Type B pancreatic cell (in vitro differentiated cells): ENCODE measurements around the gene SLC34A3. TPM values are rescaled to one million over a fixed set of nuclear protein-coding genes. Genes with fewer than 3 reads are reported as not detected.

Experiments
- DNase-seq: peaks from one replicate; pipeline ENCODE4 v3.0.0; 2021; ENCODE audit warnings: mixed read lengths; ENCODE audit not compliant: unreplicated experiment; ENCODE audit errors: extremely low spot score
- H3K27ac Mint-ChIP-seq: 2 replicates; pipeline ENCODE4 v1.8.0; 2021; ENCODE audit warnings: mild to moderate bottlenecking, mixed read lengths
- H3K27me3 Mint-ChIP-seq: 2 replicates; pipeline ENCODE4 v1.8.0; 2021; ENCODE audit warnings: mixed read lengths
- H3K36me3 Mint-ChIP-seq: 2 replicates; pipeline ENCODE4 v1.8.0; 2021; ENCODE audit warnings: mixed read lengths
- H3K4me1 Mint-ChIP-seq: one replicate; pipeline ENCODE4 v1.8.0; 2021; ENCODE audit warnings: mixed read lengths; ENCODE audit not compliant: unreplicated experiment
- H3K4me3 Mint-ChIP-seq: 2 replicates; pipeline ENCODE4 v1.8.0; 2021; ENCODE audit warnings: mild to moderate bottlenecking, mixed read lengths
- H3K9me3 Mint-ChIP-seq: 2 replicates; pipeline ENCODE4 v1.8.0; 2021; ENCODE audit warnings: mixed read lengths
- CTCF ChIP-seq: fragments of 200-600 bp; sonication (generic); conservative IDR thresholded peaks from 2 replicates; pipeline ENCODE4 v1.5.0; 2021; ENCODE audit warnings: antibody characterized with exemption, mild to moderate bottlenecking
- total RNA-seq: library from RNA; stranded (reverse); gene quantifications from 2 replicates; pipeline ENCODE4 v1.2.1, GENCODE V29; 2021; ENCODE audit warnings: low replicate concordance

SLC34A3 gene
- total RNA-seq, 1 donor from 2014 or later, result 0.41 TPM

GRCh38 chr9:137266162-137266527 lies 35.4 kb downstream of the SLC34A3 start:
- Mint-ChIP-seq H3K4me3 (no peak overlapping the region), H3K36me3 (no peaks in the 10 kb centered on the region), H3K4me1 (no peaks in the 10 kb centered on the region), H3K27me3 (no peaks in the 10 kb centered on the region), H3K9me3 (no peaks in the 10 kb centered on the region), H3K27ac (no peak overlapping the region)
- no peak for TF ChIP-seq CTCF
- DNase-seq, result no peak

GRCh38 chr9:137266585-137267453 lies 36.1 kb downstream of the SLC34A3 start:
- H3K4me3 Mint-ChIP-seq, result no peak overlapping the region
- no peaks in the 10 kb centered on the region for H3K4me1 Mint-ChIP-seq
- no peaks in the 10 kb centered on the region for H3K9me3 Mint-ChIP-seq
- no peak for DNase-seq
- no peak overlapping the region for H3K27ac Mint-ChIP-seq
- no peaks in the 10 kb centered on the region for H3K27me3 Mint-ChIP-seq
- no peaks in the 10 kb centered on the region for H3K36me3 Mint-ChIP-seq
- no peak for TF ChIP-seq CTCF

- H3K4me3 Mint-ChIP-seq, result no peak overlapping the region
- H3K27me3 Mint-ChIP-seq, result no peaks in the 10 kb centered on the region
- H3K4me1 Mint-ChIP-seq, result no peaks in the 10 kb centered on the region
- DNase-seq, result no peak
- no peaks in the 10 kb centered on the region for H3K9me3 Mint-ChIP-seq
- H3K27ac Mint-ChIP-seq, result no peak overlapping the region
- no peaks in the 10 kb centered on the region for H3K36me3 Mint-ChIP-seq
- TF ChIP-seq CTCF, result no peak
Observed at GRCh38 chr9:137267933-137268355, 37.2 kb downstream of the SLC34A3 start.

GRCh38 chr9:137268538-137269201 lies 38.0 kb downstream of the SLC34A3 start:
- no peak for DNase-seq
- peak overlapping the region; percentile 25 for H3K27ac Mint-ChIP-seq
- no peaks in the 10 kb centered on the region for H3K36me3 Mint-ChIP-seq
- no peaks in the 10 kb centered on the region for H3K9me3 Mint-ChIP-seq
- no peaks in the 10 kb centered on the region for H3K27me3 Mint-ChIP-seq
- H3K4me3 Mint-ChIP-seq, result no peak overlapping the region
- no peak for TF ChIP-seq CTCF
- H3K4me1 Mint-ChIP-seq, result no peaks in the 10 kb centered on the region

GRCh38 chr9:137269231-137269772 lies 38.6 kb downstream of the SLC34A3 start:
- Mint-ChIP-seq H3K9me3 (no peaks in the 10 kb centered on the region), H3K4me1 (no peaks in the 10 kb centered on the region), H3K4me3 (no peak overlapping the region), H3K27me3 (no peaks in the 10 kb centered on the region), H3K36me3 (no peaks in the 10 kb centered on the region), H3K27ac (no peak overlapping the region)
- TF ChIP-seq CTCF, result no peak
- DNase-seq, result no peak
